ENCODE data around the gene KCNH2. TPM values are rescaled to one million over a fixed set of nuclear protein-coding genes. Genes with fewer than 3 reads are reported as not detected.

Gene KCNH2
- total and polyA plus RNA-seq, 10 of the 15 experiments (the other 5 are each of a cell fraction or from before 2014, with no cell fraction given), result 0.04 to 0.24 (median 0.17) TPM; not detected in 6

DNA sequence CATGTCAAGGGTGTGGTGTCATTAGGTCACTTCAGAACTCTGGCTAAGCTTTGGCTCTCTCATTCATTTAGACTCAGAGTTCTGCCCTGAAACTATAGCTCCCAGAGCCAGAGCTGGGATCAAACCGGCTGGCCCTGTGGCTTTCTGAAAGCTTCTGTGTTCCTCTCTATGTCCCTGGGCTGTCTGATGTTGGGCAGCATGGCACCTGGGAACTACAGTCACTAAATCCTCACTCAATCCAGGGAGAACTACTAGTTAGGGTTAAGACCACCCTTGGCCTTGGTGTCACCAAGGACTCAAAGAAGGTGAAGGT is 32.9 kb upstream of the KCNH2 start:
- BruUV-seq (replicated peaks), result no TSS peak
- no peaks in the 10 kb centered on the region; a peak in 1 of 4 replicates for H3K27me3 ChIP-seq (replicated peaks in 1 of 2; ENCODE audit: control insufficient read depth in 2 of 2, insufficient read depth in 2 of 2, low read length in 1 of 2)
- no peak overlapping the region for H3K9ac ChIP-seq (ENCODE audit: control insufficient read depth, insufficient read depth, low read length)
- ATAC-seq, result no peak
- TF ChIP-seq, protein P1, sequence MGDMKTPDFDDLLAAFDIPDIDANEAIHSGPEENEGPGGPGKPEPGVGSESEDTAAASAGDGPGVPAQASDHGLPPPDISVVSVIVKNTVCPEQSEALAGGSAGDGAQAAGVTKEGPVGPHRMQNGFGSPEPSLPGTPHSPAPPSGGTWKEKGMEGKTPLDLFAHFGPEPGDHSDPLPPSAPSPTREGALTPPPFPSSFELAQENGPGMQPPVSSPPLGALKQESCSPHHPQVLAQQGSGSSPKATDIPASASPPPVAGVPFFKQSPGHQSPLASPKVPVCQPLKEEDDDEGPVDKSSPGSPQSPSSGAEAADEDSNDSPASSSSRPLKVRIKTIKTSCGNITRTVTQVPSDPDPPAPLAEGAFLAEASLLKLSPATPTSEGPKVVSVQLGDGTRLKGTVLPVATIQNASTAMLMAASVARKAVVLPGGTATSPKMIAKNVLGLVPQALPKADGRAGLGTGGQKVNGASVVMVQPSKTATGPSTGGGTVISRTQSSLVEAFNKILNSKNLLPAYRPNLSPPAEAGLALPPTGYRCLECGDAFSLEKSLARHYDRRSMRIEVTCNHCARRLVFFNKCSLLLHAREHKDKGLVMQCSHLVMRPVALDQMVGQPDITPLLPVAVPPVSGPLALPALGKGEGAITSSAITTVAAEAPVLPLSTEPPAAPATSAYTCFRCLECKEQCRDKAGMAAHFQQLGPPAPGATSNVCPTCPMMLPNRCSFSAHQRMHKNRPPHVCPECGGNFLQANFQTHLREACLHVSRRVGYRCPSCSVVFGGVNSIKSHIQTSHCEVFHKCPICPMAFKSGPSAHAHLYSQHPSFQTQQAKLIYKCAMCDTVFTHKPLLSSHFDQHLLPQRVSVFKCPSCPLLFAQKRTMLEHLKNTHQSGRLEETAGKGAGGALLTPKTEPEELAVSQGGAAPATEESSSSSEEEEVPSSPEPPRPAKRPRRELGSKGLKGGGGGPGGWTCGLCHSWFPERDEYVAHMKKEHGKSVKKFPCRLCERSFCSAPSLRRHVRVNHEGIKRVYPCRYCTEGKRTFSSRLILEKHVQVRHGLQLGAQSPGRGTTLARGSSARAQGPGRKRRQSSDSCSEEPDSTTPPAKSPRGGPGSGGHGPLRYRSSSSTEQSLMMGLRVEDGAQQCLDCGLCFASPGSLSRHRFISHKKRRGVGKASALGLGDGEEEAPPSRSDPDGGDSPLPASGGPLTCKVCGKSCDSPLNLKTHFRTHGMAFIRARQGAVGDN (IDR thresholded peaks at IDR 0.05), result no peak
- no peak for TF ChIP-seq ZNF384 (IDR thresholded peaks at IDR 0.05; ENCODE audit: borderline replicate concordance, low read depth, low read length)
- TF ChIP-seq, protein P2, sequence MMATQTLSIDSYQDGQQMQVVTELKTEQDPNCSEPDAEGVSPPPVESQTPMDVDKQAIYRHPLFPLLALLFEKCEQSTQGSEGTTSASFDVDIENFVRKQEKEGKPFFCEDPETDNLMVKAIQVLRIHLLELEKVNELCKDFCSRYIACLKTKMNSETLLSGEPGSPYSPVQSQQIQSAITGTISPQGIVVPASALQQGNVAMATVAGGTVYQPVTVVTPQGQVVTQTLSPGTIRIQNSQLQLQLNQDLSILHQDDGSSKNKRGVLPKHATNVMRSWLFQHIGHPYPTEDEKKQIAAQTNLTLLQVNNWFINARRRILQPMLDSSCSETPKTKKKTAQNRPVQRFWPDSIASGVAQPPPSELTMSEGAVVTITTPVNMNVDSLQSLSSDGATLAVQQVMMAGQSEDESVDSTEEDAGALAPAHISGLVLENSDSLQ (IDR thresholded peaks at IDR 0.05), result no peak
- TF ChIP-seq RAD51 (IDR thresholded peaks at IDR 0.05), result no peak
- TF ChIP-seq RFX5 (IDR thresholded peaks at IDR 0.05; ENCODE audit: low read depth, low read length), result no peak
- TF ChIP-seq ESRRA (IDR thresholded peaks at IDR 0.05; ENCODE audit: low read length), result no peak
- no peak for TF ChIP-seq POLR2AphosphoS2 (IDR thresholded peaks at IDR 0.05; ENCODE audit: low read depth, low read length)
- TF ChIP-seq PAX5 (IDR thresholded peaks at IDR 0.05; ENCODE audit: borderline replicate concordance, low read depth, low read length), result no peak
- intact Hi-C loops (cut with micrococcal nuclease; ENCODE audit: unreplicated experiment) (loop anchor here (5.0 kb wide), 1 partner anchor 101 kb away; no protein-coding TSS in a partner anchor), in situ Hi-C loops (cut with MboI) (no loop called here)
- H3K27ac ChIP-seq (ENCODE audit: control insufficient read depth, insufficient read depth), result no peak overlapping the region
- FAIRE-seq, result no peak
- WGBS (ENCODE audit: insufficient coverage, insufficient replicate concordance, low lambda C conversion rate, missing lambda C conversion rate), result 33% methylated on average over 1 of the region's 1 CpG
- H3K4me2 ChIP-seq (ENCODE audit: control insufficient read depth, insufficient read depth), result no peak overlapping the region
- ChIA-PET CTCF (interaction anchor here (0.7 to 4.3 kb wide), 3 partner anchors 15 to 305 kb away, joined by 3 to 35 read pairs (median 3); partner anchors contain the start of genes ABCB8 and ATG9B), RAD21 (ENCODE audit: unreplicated experiment) (interaction anchor here (1.3 kb wide), 1 partner anchor 17 kb away, joined by 3 read pairs; the partner anchor contains the start of gene ABCB8), POLR2A (interaction anchor here (0.6 to 1.1 kb wide), 2 partner anchors 51 to 96 kb away, joined by 3 to 6 read pairs; no protein-coding TSS in a partner anchor), SMC1A (ENCODE audit: uncharacterized antibody, unreplicated experiment) (interaction anchor here (1.1 to 1.4 kb wide), 2 partner anchors 17 to 27 kb away, joined by 4 to 5 read pairs; partner anchors contain the start of gene ABCB8)
- no peaks in the 10 kb centered on the region for H3K79me2 ChIP-seq (ENCODE audit: control insufficient read depth, insufficient read depth, low read length)
- peaks cover 6% of the 10 kb centered on the region for H3K4me1 ChIP-seq (ENCODE audit: control insufficient read depth, insufficient read depth, low read length)
- no peaks in the 10 kb centered on the region for H3K9me3 ChIP-seq (replicated peaks; ENCODE audit: control insufficient read depth, insufficient read depth, low read length)
- H4K20me1 ChIP-seq (ENCODE audit: control insufficient read depth, insufficient read depth), result no peaks in the 10 kb centered on the region
- no peak overlapping the region for H2AFZ ChIP-seq (ENCODE audit: control insufficient read depth, low read depth, low read length)
- no peak for DNase-seq (ENCODE audit: low read depth, low spot score)
- no peaks in the 10 kb centered on the region for H3K36me3 ChIP-seq (ENCODE audit: control insufficient read depth in 2 of 2, insufficient read depth in 2 of 2, low read length in 1 of 2)
- H3K4me3 ChIP-seq, result no peak overlapping the region
